ENCODE results near the gene DNAJB4.
"Not testable (repeated sequence)": the region's sequence is repeated elsewhere in the genome, so short reads cannot be mapped to it uniquely, and the experiment has no call there.

Gene DNAJB4

DNA sequence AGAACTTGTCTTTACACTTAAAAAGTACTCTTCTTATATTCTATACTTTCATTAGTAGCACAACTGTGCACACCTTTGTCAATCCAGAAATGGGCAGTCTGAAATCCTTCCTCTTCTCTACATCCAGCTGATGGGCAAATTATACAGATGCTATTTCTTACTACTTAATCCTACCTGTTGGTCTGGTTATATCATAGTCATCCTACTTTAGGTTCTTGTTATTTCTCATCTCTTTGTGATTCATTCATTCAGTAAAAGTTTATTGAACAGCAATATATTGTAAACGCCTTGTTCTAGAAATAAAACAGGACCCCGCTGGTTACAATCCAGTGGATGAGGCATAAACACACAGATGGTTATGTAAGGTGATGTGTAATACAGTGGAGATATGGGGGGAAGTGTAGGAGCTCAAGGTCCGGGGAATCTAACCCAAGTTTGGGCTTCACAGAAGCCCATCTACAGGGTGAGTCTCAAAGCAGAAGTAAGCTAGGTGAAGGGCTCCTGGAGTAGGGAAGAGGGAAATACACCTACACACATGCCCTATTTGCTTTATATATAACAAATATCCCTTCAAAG is 14.0 kb upstream of the DNAJB4 start:
- Histone ChIP-seq H3K4me1 (ENCODE audit: insufficient read depth, insufficient read length) (no peaks in the 10 kb centered on the region), H3K9ac (ENCODE audit: insufficient read length, low read depth) (no peak overlapping the region), H3K36me3 (ENCODE audit: insufficient read depth, insufficient read length, low read length) (peaks cover 71% of the 10 kb centered on the region), H3K4me3 (ENCODE audit: insufficient read length, low read depth) (no peak overlapping the region), H3K27me3 (ENCODE audit: insufficient read depth, insufficient read length) (no peaks in the 10 kb centered on the region), H3K9me3 (ENCODE audit: insufficient read depth, low read length) (no peaks in the 10 kb centered on the region)
- TF ChIP-seq YY1 (IDR thresholded peaks at IDR 0.05; ENCODE audit: insufficient read depth, insufficient read length), result no peak
- DNase-seq (ENCODE audit: low read depth, low spot score), result no peak

DNA sequence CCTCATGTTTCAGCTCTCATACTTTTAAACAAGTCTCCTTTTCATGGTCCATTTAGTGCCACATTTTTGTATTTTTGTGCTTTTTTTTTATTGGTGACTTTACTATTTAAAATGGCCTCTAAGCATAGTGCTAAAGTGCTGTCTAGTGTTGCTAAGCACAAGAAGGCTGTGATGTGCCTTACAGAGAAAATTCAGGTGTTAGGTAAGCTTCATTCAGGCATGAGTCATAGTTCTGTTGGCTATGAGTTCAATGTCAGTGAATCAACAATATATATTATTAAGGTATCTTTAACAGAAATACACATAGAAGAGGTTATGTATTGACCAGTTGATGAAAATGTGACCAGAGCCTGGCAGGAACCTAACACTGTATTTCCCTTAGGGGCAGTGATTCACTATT is 13.1 kb upstream of the DNAJB4 start:
- peaks cover 72% of the 10 kb centered on the region for H3K36me3 ChIP-seq (ENCODE audit: insufficient read depth, insufficient read length, low read length)
- no peaks in the 10 kb centered on the region for H3K27me3 ChIP-seq (ENCODE audit: insufficient read depth, insufficient read length)
- TF ChIP-seq ZNF274 (IDR thresholded peaks at IDR 0.05; ENCODE audit: low read depth, low read length), result no peak
- no peak for TF ChIP-seq SUZ12 (IDR thresholded peaks at IDR 0.05; ENCODE audit: extremely low read depth, insufficient read depth, insufficient read length)
- no peak for TF ChIP-seq YY1 (IDR thresholded peaks at IDR 0.05; ENCODE audit: insufficient read depth, insufficient read length)
- H3K4me3 ChIP-seq (ENCODE audit: insufficient read length, low read depth), result no peak overlapping the region
- DNase-seq (ENCODE audit: low read depth, low spot score), result no peak
- no peaks in the 10 kb centered on the region for H3K4me1 ChIP-seq (ENCODE audit: insufficient read depth, insufficient read length)
- H3K9me3 ChIP-seq (ENCODE audit: insufficient read depth, low read length), result no peaks in the 10 kb centered on the region
- no peak overlapping the region for H3K9ac ChIP-seq (ENCODE audit: insufficient read length, low read depth)

DNA sequence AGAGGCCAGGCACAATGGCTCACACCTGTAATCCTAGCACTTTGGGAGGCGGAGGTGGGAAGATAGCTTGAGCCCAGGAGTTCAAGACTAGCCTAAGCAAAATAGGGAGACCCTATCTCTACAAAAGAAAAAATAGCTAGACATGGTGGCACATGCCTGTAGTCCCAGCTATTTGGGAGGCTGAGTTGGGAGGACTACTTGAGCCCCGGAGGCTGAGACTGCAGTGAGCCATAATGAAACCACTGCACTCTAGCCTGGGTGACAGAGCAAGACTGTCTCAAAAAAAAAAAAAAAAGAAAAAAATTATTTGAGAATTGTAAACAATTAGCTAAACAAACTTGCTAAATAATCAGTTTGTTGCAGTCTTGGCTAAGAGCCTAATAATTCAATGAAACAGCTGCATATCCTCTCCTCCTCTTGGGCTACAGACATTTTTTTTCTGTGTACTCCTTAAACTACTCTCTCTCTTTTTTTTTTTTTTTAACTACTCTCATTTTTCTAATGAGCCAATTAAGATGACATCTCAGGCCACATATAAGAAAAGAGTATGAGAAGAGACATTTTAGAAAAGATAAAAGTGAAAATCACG is 10.5 kb upstream of the DNAJB4 start:
- no peaks in the 10 kb centered on the region for H3K4me1 ChIP-seq (ENCODE audit: insufficient read depth, insufficient read length)
- peaks cover 57% of the 10 kb centered on the region for H3K36me3 ChIP-seq (ENCODE audit: insufficient read depth, insufficient read length, low read length)
- no peaks in the 10 kb centered on the region for H3K27me3 ChIP-seq (ENCODE audit: insufficient read depth, insufficient read length)
- TF ChIP-seq ZNF274 (IDR thresholded peaks at IDR 0.05; ENCODE audit: low read depth, low read length), result no peak
- TF ChIP-seq SUZ12 (IDR thresholded peaks at IDR 0.05; ENCODE audit: extremely low read depth, insufficient read depth, insufficient read length), result no peak
- TF ChIP-seq YY1 (IDR thresholded peaks at IDR 0.05; ENCODE audit: insufficient read depth, insufficient read length), result no peak
- DNase-seq (ENCODE audit: low read depth, low spot score), result no peak
- H3K9ac ChIP-seq (ENCODE audit: insufficient read length, low read depth), result no peak overlapping the region
- H3K4me3 ChIP-seq (ENCODE audit: insufficient read length, low read depth), result no peak overlapping the region
- H3K9me3 ChIP-seq (ENCODE audit: insufficient read depth, low read length), result no peaks in the 10 kb centered on the region

DNA sequence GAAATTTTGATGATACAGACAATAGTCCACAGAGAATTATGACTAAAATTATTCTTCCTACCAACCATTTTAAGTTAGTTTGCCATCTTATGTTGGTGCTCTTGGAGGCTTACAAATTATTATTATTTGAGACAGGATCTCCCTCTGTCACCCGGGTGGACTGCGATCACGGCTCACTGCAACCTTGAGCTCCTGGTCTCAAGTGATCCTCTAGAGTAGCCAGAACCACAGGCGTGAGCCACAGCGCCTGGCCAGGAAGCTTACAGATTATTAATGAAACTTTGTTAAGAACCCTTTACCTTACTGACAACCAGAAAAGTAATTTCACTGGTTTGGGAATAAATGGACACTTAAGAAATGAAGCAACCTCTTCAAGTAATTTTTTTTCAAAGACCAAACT is 8.0 kb upstream of the DNAJB4 start:
- DNase-seq (ENCODE audit: low read depth, low spot score), result no peak
- TF ChIP-seq YY1 (IDR thresholded peaks at IDR 0.05; ENCODE audit: insufficient read depth, insufficient read length) (no peak), SUZ12 (IDR thresholded peaks at IDR 0.05; ENCODE audit: extremely low read depth, insufficient read depth, insufficient read length) (no peak), ZNF274 (IDR thresholded peaks at IDR 0.05; ENCODE audit: low read depth, low read length) (no peak)

DNA sequence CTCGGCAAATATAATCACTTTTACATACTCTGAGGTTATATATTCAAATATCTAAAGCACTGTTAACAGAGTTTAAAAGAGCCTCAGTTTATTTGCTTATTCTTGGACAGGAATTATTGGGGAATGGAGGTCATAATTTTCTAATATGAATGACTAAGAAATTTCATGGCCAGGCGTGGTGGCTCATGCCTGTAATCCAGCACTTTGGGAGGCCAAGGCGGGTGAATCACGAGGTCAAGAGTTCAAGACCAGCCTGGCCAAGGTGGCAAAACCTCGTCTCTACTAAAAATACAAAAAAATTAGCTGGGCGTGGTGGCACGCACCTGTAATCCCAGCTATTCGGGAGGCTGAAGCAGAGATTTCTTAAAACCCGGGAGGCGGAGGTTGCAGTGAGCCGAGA is 4.2 kb upstream of the DNAJB4 start:
- peaks cover 12% of the 10 kb centered on the region for H3K36me3 ChIP-seq (ENCODE audit: insufficient read depth, insufficient read length, low read length)
- not testable (repeated sequence) for H3K4me3 ChIP-seq (ENCODE audit: insufficient read length, low read depth); DNase-seq (ENCODE audit: low read depth, low spot score); H3K4me1 ChIP-seq (ENCODE audit: insufficient read depth, insufficient read length); H3K27me3 ChIP-seq (ENCODE audit: insufficient read depth, insufficient read length); H3K9ac ChIP-seq (ENCODE audit: insufficient read length, low read depth); H3K9me3 ChIP-seq (ENCODE audit: insufficient read depth, low read length)

More for the DNA sequence above, 8.0 kb upstream of the DNAJB4 start:
- H3K4me1 ChIP-seq (ENCODE audit: insufficient read depth, insufficient read length), result no peaks in the 10 kb centered on the region
- H3K4me3 ChIP-seq (ENCODE audit: insufficient read length, low read depth), result no peak overlapping the region
- H3K27me3 ChIP-seq (ENCODE audit: insufficient read depth, insufficient read length), result no peaks in the 10 kb centered on the region
- no peak overlapping the region for H3K9ac ChIP-seq (ENCODE audit: insufficient read length, low read depth)
- no peaks in the 10 kb centered on the region for H3K9me3 ChIP-seq (ENCODE audit: insufficient read depth, low read length)
- peaks cover 40% of the 10 kb centered on the region for H3K36me3 ChIP-seq (ENCODE audit: insufficient read depth, insufficient read length, low read length)

DNA sequence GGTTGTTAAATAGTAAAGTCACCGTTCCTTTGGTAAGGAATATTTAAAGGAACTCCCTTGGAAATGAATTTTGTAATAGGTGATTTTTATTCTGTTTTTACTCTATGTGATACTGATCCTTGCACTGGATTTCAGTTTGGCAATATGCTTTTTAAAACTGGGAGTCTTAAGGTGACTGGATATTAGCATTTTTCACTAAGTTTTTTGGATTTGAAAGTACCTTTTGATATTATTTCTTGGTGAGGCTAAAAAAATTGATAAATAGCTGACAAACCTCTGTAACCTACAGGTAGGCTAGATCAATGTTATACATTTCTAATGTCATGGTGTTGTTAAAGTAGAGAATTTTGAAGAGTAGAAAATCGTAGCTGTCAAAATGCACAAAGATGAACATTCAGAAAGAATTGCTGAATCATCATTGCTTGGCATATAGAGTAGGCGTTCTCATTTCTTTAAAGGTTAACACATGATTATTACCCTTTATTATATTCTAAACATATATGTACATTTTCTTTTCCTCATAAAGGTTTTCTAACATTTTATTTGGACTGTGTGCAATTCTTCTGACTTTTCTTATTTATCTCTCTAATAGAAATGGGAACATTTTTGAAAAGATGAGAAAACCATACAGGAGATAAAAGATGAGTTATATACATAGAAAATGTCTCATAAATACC is 1.5 kb upstream of the DNAJB4 start:
- Histone ChIP-seq H3K4me3 (ENCODE audit: insufficient read length, low read depth) (no peak overlapping the region), H3K9me3 (ENCODE audit: insufficient read depth, low read length) (no peaks in the 10 kb centered on the region), H3K4me1 (ENCODE audit: insufficient read depth, insufficient read length) (no peaks in the 10 kb centered on the region), H3K27me3 (ENCODE audit: insufficient read depth, insufficient read length) (no peaks in the 10 kb centered on the region), H3K9ac (ENCODE audit: insufficient read length, low read depth) (no peak overlapping the region), H3K36me3 (ENCODE audit: insufficient read depth, insufficient read length, low read length) (no peaks in the 10 kb centered on the region)
- TF ChIP-seq SUZ12 (IDR thresholded peaks at IDR 0.05; ENCODE audit: extremely low read depth, insufficient read depth, insufficient read length) (no peak), YY1 (IDR thresholded peaks at IDR 0.05; ENCODE audit: insufficient read depth, insufficient read length) (no peak), ZNF274 (IDR thresholded peaks at IDR 0.05; ENCODE audit: low read depth, low read length) (no peak)
- no peak for DNase-seq (ENCODE audit: low read depth, low spot score)

DNA sequence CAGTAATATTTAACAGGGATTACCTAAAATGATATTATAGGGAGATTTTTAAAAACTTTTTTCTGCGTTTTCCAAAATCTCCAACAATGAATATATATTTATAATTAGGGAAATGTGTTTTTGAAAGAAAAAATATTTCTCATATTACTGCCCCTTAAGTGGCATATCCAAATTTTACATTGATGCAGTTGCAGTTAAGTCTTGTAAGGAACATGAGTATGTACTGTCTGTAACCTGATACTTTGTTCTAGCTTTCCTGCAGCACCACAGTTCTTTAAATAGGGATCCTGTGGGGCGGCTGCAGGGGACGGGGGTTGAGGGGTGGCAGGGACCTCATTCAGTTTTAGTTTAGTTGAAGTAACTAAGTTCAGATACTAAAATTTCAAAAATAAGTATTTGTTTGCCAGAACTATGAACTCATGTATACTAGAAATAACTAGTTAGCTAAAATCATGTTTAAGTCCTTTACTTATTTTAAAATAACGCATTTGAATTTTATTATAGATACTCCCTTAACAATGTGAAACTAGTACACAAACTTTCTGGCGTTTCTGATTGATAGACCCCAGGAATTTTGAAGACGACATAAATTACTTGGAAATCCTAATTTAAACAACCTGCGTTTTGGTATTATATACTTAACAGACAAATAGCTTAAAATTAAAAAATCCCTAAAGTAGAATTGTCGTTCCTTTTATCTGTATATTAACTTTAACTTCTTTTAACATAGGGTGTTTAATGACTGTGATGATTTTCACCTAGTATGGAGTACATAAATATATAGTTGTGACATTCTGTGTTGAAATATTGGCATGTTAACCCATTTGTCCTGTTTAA is 639 bp upstream of the DNAJB4 start:
- no peaks in the 10 kb centered on the region for H3K27me3 ChIP-seq (ENCODE audit: insufficient read depth, insufficient read length)
- H3K9me3 ChIP-seq (ENCODE audit: insufficient read depth, low read length), result no peaks in the 10 kb centered on the region
- no peaks in the 10 kb centered on the region for H3K4me1 ChIP-seq (ENCODE audit: insufficient read depth, insufficient read length)
- H3K9ac ChIP-seq (ENCODE audit: insufficient read length, low read depth), result peak overlapping the region; percentile 6
- peak; percentile 51 for DNase-seq (ENCODE audit: low read depth, low spot score)
- TF ChIP-seq SUZ12 (IDR thresholded peaks at IDR 0.05; ENCODE audit: extremely low read depth, insufficient read depth, insufficient read length) (no peak), ZNF274 (IDR thresholded peaks at IDR 0.05; ENCODE audit: low read depth, low read length) (no peak), YY1 (IDR thresholded peaks at IDR 0.05; ENCODE audit: insufficient read depth, insufficient read length) (no peak)
- H3K36me3 ChIP-seq (ENCODE audit: insufficient read depth, insufficient read length, low read length), result no peaks in the 10 kb centered on the region
- peak overlapping the region; percentile 38 for H3K4me3 ChIP-seq (ENCODE audit: insufficient read length, low read depth)
